ENCODE results near the gene MIF.

- no peak for TF ChIP-seq EZH2 (IDR thresholded peaks at IDR 0.05; ENCODE audit: low read length, missing control alignments)
- no peak for TF ChIP-seq CTCF (conservative IDR thresholded peaks at IDR 0.05 in 1 of 2, IDR thresholded peaks at IDR 0.05 in 1 of 2; ENCODE audit: low read depth in 1 of 2, low read length in 2 of 2)
These were observed 30.9 kb downstream of the MIF start for GRCh38 chr22:23925020-23925606.

All from fibroblast of lung (primary cell).